GM12878 (cell line): Measurements from ENCODE around the gene ADAMTSL1.

ENCODE experiments used
- CBX5 ChIP-seq: sonication (generic); IDR thresholded peaks from 2 replicates; pipeline ENCODE4 v1.6.1; 2016; ENCODE audit warnings: low read depth, moderate library complexity, mild to moderate bottlenecking, inconsistent platforms
- CTCF ChIP-seq, 3 experiments: IDR thresholded peaks in 2 of 3; conservative IDR thresholded peaks in 1 of 3; 2 replicates each; pipeline ENCODE4 v1.5.1; 2011; ENCODE audit warnings: low read depth in 3 of 3, low read length in 3 of 3, mild to moderate bottlenecking in 3 of 3, control low read depth in 2 of 3, moderate library complexity in 2 of 3, inconsistent platforms in 1 of 3, mixed read lengths in 1 of 3; ENCODE audit not compliant: control insufficient read depth in 2 of 3, insufficient read depth in 1 of 3; ENCODE audit errors: extremely low read depth in 1 of 3
- POLR2A ChIP-seq: IDR thresholded peaks from 2 replicates; pipeline ENCODE4 v1.6.1; 2011; ENCODE audit warnings: low read depth, mild to moderate bottlenecking, low read length
- RB1 ChIP-seq: fragments of 450-650 bp; formaldehyde crosslinking; IDR thresholded peaks from 2 replicates; pipeline ENCODE4 v1.6.1; 2017; ENCODE audit warnings: mild to moderate bottlenecking, borderline replicate concordance

GRCh38 chr9:18911714-18912342, 437.9 kb downstream of the ADAMTSL1 start:
- TF ChIP-seq CBX5 (no peak), POLR2A (no peak), RB1 (no peak), CTCF (IDR thresholded peaks at IDR 0.05 in 2 of 3, conservative IDR thresholded peaks at IDR 0.05 in 1 of 3; ENCODE audit: control insufficient read depth in 2 of 3, extremely low read depth in 1 of 3, insufficient read depth in 1 of 3, low read depth in 3 of 3, low read length in 3 of 3) (no peak)
